PC-9 (cell line): ENCODE data around the gene BRD9. TPM values are rescaled to one million over a fixed set of nuclear protein-coding genes. Genes with fewer than 3 reads are reported as not detected.

Source experiments
- BruUV-seq: library from RNA; stranded (reverse); fragments of 400-500 nt; replicated peaks from 2 replicates; lab custom pipeline; 2021; lab: Mats Ljungman, UMichigan
- CTCF ChIA-PET: fragments of 300-600 bp; sonication (Branson Sonifier 250); formaldehyde crosslinking; loops from one replicate; lab custom pipeline; 2022; ENCODE audit warnings: antibody characterized with exemption; lab: Charles Lee
- POLR2A ChIA-PET: fragments of 300-600 bp; sonication (Branson Sonifier 250); formaldehyde crosslinking; loops from one replicate; lab custom pipeline; 2022; ENCODE audit warnings: antibody characterized with exemption; ENCODE audit not compliant: unreplicated experiment; lab: Charles Lee
- DNase-seq, 2 experiments: peaks; one replicate each; pipeline versions ENCODE4 v3.0.0 to v3.0.0-alpha.2; 2015 to 2022; ENCODE audit warnings: mixed read lengths in 1 of 2
- H2AFZ ChIP-seq: fragments of 200-600 bp; sonication (generic); 2 replicates; pipeline ENCODE4 v1.8.1; 2017; ENCODE audit warnings: antibody characterized with exemption
- H3F3A ChIP-seq: fragments of 200-600 bp; sonication (generic); 2 replicates; pipeline ENCODE4 v1.8.1; 2017; ENCODE audit warnings: antibody characterized with exemption, mild to moderate bottlenecking, low read depth; ENCODE audit not compliant: insufficient read depth
- H3K27ac ChIP-seq: fragments of 200-600 bp; sonication (generic); 2 replicates; pipeline ENCODE4 v1.6.1; 2016; ENCODE audit warnings: mixed run types
- H3K27me3 ChIP-seq: fragments of 200-600 bp; sonication (generic); 2 replicates; pipeline ENCODE4 v1.6.1; 2016; ENCODE audit warnings: low read depth, mixed run types; ENCODE audit not compliant: insufficient read depth
- H3K36me3 ChIP-seq: fragments of 200-600 bp; sonication (generic); 2 replicates; pipeline ENCODE4 v1.6.1; 2016; ENCODE audit warnings: low read depth, mixed run types
- H3K4me1 ChIP-seq: fragments of 200-600 bp; sonication (generic); replicated peaks from 2 replicates; pipeline ENCODE4 v1.6.1; 2016; ENCODE audit warnings: mixed run types; ENCODE audit not compliant: insufficient read depth
- H3K4me2 ChIP-seq: fragments of 200-600 bp; sonication (generic); 2 replicates; pipeline ENCODE4 v1.6.1; 2017; ENCODE audit warnings: mixed run types
- H3K4me3 ChIP-seq: fragments of 200-600 bp; sonication (generic); 2 replicates; pipeline ENCODE4 v1.6.1; 2016; ENCODE audit warnings: mixed run types
- H3K79me2 ChIP-seq: fragments of 200-600 bp; sonication (generic); 2 replicates; pipeline ENCODE4 v1.6.1; 2017; ENCODE audit warnings: low read depth, mixed run types
- H3K9me2 ChIP-seq: fragments of 200-600 bp; sonication (generic); 2 replicates; pipeline ENCODE4 v1.8.1; 2017; ENCODE audit warnings: mild to moderate bottlenecking; ENCODE audit not compliant: insufficient read depth
- H3K9me3 ChIP-seq: fragments of 200-600 bp; sonication (generic); 2 replicates; pipeline ENCODE4 v1.8.1; 2016; ENCODE audit warnings: low read depth; ENCODE audit not compliant: insufficient read depth
- H4K20me1 ChIP-seq: fragments of 200-600 bp; sonication (generic); 2 replicates; pipeline ENCODE4 v1.8.1; 2017; ENCODE audit not compliant: insufficient read depth
- CTCF ChIP-seq: fragments of 200-600 bp; sonication (generic); conservative IDR thresholded peaks from 2 replicates; pipeline ENCODE4 v1.6.1; 2017; ENCODE audit warnings: mixed run types, antibody characterized with exemption, mild to moderate bottlenecking, moderate library complexity
- EZH2 ChIP-seq: fragments of 200-600 bp; sonication (generic); IDR thresholded peaks from 2 replicates; pipeline ENCODE4 v1.8.0; 2017; ENCODE audit warnings: antibody characterized with exemption, low read depth
- intact Hi-C: fragments of 100-400 bp; cut with micrococcal nuclease; formaldehyde crosslinking; loops from one replicate; pipeline ENCODE4 v1.10.0; 2022; ENCODE audit not compliant: unreplicated experiment
- total RNA-seq: library from RNA; stranded (reverse); gene quantifications from 2 replicates; pipeline ENCODE4 v1.2.3, GENCODE V29; 2021

BRD9 gene
- total RNA-seq, 1 experiment from 2014 or later, result 102 TPM

- H3K79me2 ChIP-seq, result peaks cover 16% of the 10 kb centered on the region
- CTCF ChIA-PET, result no interaction called here
- H3K36me3 ChIP-seq, result peaks cover 50% of the 10 kb centered on the region
- no peak overlapping the region for H3K27ac ChIP-seq
- no peaks in the 10 kb centered on the region for H3K9me2 ChIP-seq
- no peaks in the 10 kb centered on the region; the same call in 1 of the 2 replicates for H3F3A ChIP-seq
- no TSS peak for BruUV-seq
- TF ChIP-seq EZH2 (no peak), CTCF (no peak)
- no peak overlapping the region for H3K4me2 ChIP-seq
- no peaks in the 10 kb centered on the region for H3K9me3 ChIP-seq
- H4K20me1 ChIP-seq, result peaks cover 35% of the 10 kb centered on the region
- no peaks in the 10 kb centered on the region for H3K27me3 ChIP-seq
- intact Hi-C loops, result no loop called here
- H3K4me1 ChIP-seq, result no peaks in the 10 kb centered on the region
- POLR2A ChIA-PET, result no interaction called here
- DNase-seq, result no peak
- no peak overlapping the region for H2AFZ ChIP-seq
- no peak overlapping the region for H3K4me3 ChIP-seq
These were observed 14.5 kb downstream of the BRD9 start for GRCh38 chr5:878125-878524.

- Histone ChIP-seq H3K4me3 (no peak overlapping the region), H3K79me2 (0 out of 2 replicates have a peak, but pooled peaks cover 1% of the 10 kb centered on the region), H3K9me3 (no peaks in the 10 kb centered on the region), H2AFZ (no peak overlapping the region), H3K9me2 (no peaks in the 10 kb centered on the region), H4K20me1 (peaks cover 27% of the 10 kb centered on the region), H3K4me2 (no peak overlapping the region), H3K4me1 (no peaks in the 10 kb centered on the region), H3K36me3 (peaks cover 36% of the 10 kb centered on the region), H3K27me3 (no peaks in the 10 kb centered on the region), H3F3A (no peaks in the 10 kb centered on the region), H3K27ac (no peak overlapping the region)
- no TSS peak for BruUV-seq
- CTCF ChIA-PET, result no interaction called here
- intact Hi-C loops, result no loop called here
- TF ChIP-seq EZH2, result no peak
- no peak for TF ChIP-seq CTCF
- DNase-seq, result no peak
- POLR2A ChIA-PET, result no interaction called here
These were observed 15.9 kb downstream of the BRD9 start for GRCh38 chr5:876398-877365.

GRCh38 chr5:875931-876330 is 16.7 kb downstream of the BRD9 start:
- Histone ChIP-seq H3K9me2 (no peaks in the 10 kb centered on the region), H4K20me1 (peaks cover 19% of the 10 kb centered on the region), H3K27ac (no peak overlapping the region), H3F3A (no peaks in the 10 kb centered on the region), H3K79me2 (no peaks in the 10 kb centered on the region), H3K36me3 (peaks cover 32% of the 10 kb centered on the region), H3K9me3 (no peaks in the 10 kb centered on the region), H2AFZ (no peak overlapping the region), H3K4me3 (no peak overlapping the region), H3K27me3 (no peaks in the 10 kb centered on the region), H3K4me1 (no peaks in the 10 kb centered on the region), H3K4me2 (no peak overlapping the region)
- no peak for DNase-seq
- CTCF ChIA-PET, result no interaction called here
- no peak for TF ChIP-seq CTCF
- no peak for TF ChIP-seq EZH2
- intact Hi-C loops, result no loop called here
- POLR2A ChIA-PET, result no interaction called here
- BruUV-seq, result no TSS peak
